ENCODE results near the gene HCFC1R1.

HCFC1R1 gene

DNA sequence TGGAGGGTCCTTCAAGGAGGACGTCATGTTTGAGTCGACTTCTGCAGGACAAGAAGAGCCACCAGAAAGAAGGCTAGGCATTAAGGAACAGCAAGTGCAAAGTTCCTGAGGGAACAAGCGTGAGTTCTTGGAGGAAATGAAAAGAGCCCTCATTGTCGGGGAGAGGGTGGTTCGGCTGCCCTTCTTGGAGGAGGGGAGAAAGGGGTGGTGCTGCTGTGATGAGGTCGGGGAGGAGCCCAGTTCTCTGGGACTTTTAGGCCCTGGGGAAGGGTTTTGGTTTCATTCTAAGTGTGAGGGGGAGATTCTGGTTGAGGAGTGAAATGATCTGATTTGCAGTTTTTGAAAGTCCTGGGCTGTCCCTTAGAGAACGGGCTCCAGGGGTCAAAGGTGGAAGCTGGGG lies 8.9 kb upstream of the HCFC1R1 start:
- no peak for DNase-seq

DNA sequence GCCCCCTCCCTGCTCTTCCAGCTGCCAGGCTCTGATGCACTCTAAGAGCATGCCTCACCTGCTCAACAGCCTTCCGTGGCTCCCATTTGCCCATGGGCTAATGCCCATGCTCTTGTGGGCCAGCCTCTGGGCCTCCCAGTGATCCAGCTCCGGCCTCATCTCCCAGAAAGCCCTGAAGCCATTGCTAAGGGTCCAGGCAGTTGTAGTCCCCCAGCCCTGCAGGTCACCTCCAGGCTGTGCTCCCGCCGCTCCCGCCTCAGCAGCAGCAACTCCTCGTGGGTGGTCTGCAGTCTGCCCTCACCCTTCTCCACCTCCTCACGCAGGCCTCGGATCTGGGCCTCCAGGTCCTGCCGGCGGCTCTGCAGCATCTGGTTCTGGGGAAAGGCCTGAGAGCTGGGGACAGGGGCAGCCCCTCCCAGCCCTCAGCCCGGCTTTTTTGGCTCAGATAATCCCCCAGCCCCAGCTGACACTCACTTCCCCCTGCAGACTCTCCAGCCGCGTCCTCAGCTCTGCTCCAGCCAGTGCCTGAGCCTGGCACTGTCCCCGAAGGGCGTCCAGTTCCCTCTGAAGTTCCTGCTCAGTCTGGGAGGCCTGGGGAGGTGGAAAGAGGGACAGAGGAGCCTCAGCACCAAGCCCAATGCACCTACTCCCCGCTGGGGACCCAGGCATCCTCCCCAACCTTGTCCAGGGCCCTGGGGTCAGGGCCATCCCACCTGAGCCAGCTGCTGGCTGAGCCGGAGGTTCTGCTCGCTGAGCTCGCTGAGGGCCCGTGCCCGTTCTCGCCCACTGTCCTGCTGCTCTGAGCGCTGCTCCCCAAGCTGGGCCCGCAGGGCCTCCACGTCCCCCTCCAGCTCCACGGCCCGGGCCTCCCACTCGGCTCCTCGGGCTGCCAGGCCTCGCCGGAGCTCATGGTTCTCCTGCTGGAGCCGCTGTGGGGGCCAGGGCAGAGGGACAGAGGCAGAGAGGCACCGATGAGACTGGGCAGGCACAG lies 6.8 kb upstream of the HCFC1R1 start:
- DNase-seq, result no peak

- DNase-seq, result no peak
Measured at GRCh38 chr16:3029491-3030221, 5.9 kb upstream of the HCFC1R1 start.

DNA sequence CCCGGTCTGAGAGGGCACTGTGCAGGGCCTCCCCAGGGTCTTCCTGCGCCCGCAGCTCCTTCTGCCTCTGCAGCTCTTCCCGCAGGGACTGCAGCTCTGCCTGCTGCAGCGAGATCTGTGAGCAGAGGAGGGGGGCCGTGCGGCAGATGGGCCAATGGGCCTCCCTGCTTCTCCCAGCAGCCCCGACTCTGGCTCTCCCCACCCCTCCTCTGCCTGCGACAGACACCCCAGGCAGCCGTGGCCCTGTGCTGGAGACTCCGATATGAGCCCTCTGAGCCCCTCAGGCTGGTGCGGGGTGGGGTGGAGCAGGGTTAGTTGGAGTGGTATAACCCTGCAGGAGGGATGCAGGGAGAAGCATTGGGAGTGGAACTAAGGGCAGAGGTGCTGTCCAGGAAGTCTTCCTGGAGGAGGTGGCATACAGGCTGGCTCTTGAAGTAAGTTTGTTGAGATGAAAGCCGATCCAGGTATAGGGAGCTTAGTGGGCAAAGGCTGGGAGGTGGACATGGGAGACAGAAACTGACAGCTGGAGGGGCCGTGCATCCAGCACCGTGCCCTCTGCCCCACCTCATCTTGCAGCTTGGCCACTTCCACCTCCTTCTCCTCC lies 5.1 kb upstream of the HCFC1R1 start:
- DNase-seq, result no peak

GRCh38 chr16:3027983-3028715 lies 4.4 kb upstream of the HCFC1R1 start:
- peak; percentile 75 to 93 for DNase-seq

DNA sequence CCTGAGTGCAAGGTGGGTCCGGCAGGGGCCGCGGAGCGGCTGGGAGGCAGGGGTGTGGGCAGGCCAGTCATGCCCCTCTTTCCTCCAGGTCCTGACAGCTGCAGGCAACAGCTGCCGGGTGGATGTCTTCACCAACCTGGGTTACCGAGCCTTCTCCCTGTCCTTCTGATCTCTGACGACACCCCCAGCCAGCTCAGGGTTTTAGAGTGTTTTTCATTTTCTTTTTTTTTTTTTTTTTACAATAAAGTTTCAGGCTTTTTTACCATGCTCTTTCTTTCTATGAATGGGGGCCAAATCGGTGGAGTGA lies 3.7 kb upstream of the HCFC1R1 start:
- DNase-seq, result no peak

- DNase-seq, result no peak
Measured at GRCh38 chr16:3026609-3027488, 3.1 kb upstream of the HCFC1R1 start.

DNA sequence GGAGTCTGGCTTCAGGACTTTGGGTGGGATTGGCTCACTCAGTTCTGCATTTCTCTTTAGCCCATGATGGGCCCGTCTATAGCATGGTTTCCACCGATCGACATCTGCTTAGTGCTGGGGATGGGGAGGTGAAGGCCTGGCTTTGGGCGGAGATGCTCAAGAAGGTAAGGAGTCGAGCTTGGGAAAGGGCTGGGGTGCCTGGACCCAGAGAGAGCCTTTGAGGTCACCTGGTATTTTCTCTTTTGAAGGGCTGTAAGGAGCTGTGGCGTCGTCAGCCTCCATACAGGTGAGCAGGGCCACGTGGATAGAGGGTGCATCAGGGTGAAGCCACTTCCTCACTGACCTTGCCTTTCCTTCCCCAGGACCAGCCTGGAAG lies 2.2 kb upstream of the HCFC1R1 start:
- DNase-seq, result no peak

- DNase-seq, result no peak
Measured at GRCh38 chr16:3025032-3026002, 1.6 kb upstream of the HCFC1R1 start.

DNA sequence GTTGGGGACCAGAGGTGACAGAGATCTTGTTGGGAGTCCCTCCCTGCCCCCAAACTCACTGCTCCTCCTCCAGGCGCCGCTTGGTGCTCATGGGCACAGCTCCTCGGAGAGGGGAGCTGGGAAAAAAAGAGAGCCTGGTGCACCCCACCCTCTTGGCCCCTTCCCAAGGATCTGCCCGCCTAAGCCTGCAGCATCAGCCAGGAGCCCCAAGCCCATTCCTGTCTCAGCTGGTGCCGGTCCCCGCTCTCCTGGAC lies 400 bp downstream of the HCFC1R1 start:
- no peak for DNase-seq

DNA sequence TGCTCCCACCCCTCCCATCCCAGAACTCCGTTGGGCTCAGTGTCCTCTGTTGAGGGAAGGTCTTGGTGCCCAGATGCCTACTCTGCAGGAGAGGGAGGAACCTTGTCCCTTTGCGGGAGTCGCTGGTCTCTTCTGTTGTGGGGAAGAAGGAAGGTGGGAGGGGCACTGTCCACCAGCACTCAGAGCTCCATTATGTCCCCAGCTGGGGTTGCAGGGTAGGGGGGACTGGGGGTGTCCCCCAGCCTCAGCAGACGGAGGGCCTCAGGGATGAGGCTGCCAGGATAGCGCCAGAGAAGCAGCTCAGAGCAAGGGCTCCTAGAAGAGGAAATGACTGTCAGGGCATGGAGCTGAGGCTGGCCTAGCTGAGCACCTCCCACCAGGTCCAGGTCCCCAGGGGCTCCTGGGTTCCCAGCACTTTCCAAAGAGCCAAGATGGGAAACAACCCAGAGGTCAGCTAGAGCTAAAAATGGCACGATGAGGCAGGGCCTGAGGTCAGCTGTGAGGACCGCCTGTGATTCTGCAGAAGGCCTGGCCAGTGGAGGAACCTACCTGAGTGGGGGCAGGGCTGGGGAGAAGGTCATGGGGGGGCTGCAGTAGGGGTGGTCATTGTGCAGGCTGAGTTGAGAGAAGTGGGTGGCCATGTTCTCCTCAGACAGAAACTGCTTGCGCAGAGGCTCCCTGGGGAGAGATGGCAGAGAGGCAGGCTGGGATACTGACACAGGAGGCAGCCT lies 893 bp downstream of the HCFC1R1 start:
- no peak for DNase-seq

DNA sequence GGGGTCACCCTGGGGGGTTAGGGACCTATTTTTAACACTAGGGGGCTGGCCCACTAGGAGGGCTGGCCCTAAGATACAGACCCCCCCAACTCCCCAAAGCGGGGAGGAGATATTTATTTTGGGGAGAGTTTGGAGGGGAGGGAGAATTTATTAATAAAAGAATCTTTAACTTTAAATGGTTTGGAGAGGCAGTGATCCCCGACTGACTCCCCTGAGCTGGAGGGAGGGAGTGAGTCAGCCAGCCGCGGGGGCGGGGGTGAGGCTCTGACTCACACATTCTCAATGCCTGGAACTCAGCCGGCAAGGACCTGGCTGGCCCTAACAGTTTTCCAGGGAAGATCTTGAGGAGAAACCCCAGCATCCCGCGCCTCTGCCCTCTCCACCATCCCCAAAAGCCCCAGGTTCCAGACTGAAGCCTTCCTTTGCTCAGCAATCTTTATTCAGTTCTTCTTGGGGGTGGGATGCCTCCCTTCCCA lies 1.5 kb downstream of the HCFC1R1 start:
- DNase-seq, result peak; percentile 83 to 91

DNA sequence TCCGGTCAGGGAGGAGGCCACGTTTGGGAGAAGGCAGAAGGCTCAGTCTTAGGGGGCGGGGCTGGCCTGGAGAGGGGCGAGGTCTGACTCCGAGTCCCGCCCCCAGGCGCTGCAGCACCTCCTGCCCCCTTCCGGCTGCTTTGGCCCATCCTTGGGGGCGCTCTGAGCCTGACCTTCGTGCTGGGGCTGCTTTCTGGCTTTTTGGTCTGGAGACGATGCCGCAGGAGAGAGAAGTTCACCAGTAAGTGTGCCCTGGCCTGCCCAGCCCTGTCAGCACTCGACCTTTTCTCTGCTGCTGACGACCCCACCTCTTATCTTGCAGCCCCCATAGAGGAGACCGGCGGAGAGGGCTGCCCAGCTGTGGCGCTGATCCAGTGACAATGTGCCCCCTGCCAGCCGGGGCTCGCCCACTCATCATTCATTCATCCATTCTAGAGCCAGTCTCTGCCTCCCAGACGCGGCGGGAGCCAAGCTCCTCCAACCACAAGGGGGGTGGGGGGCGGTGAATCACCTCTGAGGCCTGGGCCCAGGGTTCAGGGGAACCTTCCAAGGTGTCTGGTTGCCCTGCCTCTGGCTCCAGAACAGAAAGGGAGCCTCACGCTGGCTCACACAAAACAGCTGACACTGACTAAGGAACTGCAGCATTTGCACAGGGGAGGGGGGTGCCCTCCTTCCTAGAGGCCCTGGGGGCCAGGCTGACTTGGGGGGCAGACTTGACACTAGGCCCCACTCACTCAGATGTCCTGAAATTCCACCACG lies 2.1 kb downstream of the HCFC1R1 start:
- peak; percentile 62 to 68 for DNase-seq

DNA sequence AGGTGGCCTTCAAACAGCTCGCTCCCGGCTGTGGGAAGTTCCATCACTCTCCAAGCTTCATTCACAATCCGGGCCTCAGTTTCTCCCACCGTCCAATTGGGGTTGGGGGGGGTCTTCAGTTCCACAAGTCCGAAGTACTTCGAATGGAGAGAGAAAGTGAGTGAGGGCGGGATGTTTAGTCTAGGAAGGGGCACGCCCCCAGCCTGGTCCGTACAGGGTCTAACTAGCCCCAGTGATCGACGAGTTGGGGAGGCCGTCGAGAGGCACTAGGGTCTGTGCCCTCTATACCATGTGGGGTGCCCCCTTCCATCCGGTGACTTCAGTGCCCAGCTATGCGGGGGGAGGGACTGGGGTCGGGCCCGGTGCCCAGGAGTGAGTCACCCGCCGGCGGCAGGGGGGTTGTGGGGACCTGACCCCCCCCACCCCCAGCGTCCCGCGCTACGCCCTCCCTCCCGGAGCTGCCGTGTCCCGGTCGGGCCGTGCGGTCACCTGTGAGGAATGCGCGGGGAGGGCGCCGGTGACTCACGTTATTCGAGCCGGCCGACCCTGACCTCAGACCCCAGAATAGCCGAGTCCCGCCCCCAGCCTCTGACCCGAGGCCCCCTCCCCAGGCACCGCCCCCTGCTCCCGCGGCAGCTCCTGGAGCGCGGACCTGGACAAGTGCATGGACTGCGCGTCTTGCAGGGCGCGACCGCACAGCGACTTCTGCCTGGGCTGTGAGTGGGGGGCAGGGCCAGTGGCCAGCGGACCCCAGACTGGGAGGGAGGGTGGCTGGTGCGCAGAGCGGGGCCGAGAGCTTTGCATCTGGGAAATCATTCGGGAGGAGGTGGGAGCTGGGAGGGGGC lies 2.9 kb downstream of the HCFC1R1 start:
- DNase-seq, result no peak

DNA sequence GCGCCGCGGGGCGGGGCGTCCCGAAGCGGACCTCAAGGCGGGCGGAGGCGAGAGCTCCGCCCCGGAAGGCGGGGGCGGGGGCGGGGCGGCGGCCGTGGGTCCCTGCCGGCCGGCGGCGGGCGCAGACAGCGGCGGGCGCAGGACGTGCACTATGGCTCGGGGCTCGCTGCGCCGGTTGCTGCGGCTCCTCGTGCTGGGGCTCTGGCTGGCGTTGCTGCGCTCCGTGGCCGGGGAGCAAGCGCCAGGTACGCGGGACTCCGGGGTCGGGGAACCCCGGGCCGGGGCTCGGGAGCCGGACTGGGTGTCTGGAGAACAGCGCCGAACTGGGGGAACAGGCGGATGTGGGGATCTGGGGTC lies 3.5 kb downstream of the HCFC1R1 start, which contains the start of gene TNFRSF12A:
TNFRSF12A (plus strand) TSS at position 122 of the 357 bp plus-strand sequence; CDS start at position 152, 30 bp downstream.
- DNase-seq, result peak; percentile 72 to 85

DNA sequence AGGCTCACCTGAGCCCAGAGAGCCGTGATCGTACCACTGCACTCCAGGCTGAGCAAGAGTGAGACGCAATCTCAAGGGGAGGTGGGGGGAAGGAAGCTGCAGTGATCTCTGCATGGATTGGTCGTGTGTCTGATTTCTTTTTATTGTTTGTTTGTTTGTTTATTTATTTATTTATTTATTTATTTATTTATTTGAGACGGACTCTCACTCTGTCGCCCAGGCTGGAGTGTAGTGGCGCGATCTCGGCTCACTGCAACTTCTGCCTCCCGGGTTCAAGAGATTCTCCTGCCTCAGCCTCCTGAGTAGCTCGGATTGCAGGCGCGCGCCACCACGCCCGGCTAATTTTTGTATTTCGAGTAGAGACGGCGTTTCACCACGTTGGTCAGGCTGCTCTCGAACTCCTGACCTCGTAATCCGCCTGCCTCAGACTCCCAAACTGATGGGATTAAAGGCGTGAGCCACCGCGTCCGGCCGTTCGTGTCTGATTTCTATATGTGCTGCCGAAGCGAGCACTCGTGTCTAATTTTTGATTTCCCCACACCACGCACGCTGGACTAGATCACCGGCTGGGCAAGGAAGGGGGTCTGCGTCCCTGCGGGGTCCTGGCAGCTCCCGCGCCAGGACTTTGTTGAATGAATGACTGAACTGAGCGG lies 4.0 kb downstream of the HCFC1R1 start:
- no peak for DNase-seq

DNA sequence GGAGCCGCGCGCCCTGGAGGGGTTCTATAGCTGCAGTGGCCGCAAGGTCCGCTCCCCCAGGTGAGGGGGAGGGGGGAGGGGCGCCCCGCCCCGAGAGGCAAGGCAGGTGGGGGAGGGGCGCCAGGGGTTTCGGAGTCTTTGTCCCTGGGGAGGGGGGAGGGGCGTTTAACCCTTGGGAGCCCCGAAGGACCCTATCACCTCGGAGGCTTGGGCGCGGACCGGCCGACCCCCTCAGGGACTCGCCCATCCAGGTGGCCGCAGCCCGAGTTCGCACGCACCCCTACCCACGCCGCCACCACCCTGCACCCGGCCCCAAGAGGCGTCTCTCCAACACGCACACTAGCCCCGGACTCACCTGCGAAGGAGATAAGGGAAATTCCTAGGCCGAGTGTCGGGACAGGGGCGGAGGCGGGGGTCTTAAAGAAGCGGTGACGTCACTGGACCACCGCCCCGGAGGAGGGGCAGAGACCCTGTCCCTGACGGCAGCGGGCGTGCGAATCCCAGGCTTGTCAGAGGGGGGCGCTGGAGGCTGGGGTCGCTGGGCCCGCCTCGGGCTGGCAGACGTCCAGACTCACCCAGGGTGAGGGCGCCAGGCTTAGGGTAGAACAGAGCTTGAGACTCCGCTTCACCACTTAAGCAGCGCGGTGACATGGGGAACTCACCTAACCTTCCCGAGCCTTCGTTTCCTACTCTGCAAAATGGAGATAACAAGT lies 5.8 kb downstream of the HCFC1R1 start, which contains the start of gene CLDN6:
CLDN6 (minus strand) TSS at position 390 of the 713 bp plus-strand sequence. CDS start 2,162 bp downstream, outside the sequence.
- DNase-seq, result no peak
